ENCODE data around the gene CCR8.
"Not testable (repeated sequence)": the region's sequence is repeated elsewhere in the genome, so short reads cannot be mapped to it uniquely, and the experiment has no call there.

CCR8 gene

DNA sequence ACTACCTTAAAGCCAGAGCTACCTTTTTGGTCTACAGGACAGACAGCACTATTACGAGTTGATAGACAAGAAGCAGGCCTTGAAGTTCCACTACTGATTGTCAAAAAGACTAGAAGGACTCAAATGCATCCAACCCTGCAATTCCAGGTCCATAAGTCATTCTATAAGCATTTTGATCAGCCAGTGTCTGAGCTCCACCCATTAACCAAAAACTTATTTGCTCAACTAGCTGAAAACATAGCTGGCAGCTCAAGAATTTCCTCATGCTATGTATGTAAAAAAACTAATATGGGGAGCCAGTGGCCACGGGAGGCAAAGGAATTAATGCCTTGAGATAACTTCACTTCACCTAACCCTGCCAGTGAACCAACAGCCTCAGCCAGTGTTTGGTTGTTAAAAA lies 21.6 kb downstream of the CCR8 start:
- DNase-seq: not testable (repeated sequence)

DNA sequence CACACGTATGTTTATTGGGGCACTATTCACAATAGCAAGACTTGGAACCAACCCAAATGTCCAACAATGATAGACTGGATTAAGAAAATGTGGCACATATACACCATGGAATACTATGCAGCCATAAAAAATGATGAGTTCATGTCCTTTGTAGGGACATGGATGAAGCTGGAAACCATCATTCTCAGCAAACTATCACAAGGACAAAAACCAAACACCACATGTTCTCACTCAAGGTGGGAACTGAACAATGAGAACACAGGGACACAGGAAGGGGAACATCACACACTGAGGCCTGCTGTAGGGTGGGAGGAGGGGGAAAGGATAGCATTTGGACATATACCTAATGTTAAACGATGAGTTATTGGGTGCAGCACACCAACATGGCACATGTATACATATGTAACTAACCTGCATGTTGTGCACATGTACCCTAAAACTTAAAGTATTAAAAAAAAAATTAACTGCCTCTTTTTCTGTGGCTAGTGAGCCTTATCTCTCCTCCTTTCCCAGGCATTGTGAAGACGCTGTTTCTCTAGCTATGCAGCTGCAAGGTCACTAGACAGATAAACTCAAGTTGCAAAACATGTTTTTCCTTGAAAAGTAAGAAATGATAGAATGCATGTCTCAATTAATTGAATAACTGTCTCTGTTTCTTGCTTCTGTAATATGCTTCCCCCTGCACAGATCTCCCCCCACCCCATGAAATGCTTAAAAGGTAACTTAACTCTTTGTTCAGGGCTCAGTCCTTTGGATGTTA lies 23.8 kb downstream of the CCR8 start:
- not testable (repeated sequence) for DNase-seq

DNA sequence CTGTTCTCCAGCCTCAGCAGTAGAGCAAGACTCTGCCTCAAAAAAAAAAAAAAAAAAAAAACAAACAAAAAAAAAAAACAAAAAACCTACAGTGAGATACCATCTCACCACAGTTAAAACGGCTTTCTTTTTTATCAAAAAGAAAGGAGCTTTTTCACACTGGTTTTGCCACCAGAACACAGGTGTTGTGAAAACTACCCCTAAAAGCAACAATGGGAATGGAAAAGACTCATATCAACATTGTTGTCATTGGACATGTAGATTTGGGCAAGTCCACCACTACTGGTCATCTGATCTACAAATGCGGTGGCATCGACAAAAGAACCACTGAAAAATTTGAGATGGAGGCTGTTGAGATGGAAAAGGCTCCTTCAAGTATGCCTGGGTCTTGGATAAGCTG lies 28.8 kb downstream of the CCR8 start:
- no peak for DNase-seq

DNA sequence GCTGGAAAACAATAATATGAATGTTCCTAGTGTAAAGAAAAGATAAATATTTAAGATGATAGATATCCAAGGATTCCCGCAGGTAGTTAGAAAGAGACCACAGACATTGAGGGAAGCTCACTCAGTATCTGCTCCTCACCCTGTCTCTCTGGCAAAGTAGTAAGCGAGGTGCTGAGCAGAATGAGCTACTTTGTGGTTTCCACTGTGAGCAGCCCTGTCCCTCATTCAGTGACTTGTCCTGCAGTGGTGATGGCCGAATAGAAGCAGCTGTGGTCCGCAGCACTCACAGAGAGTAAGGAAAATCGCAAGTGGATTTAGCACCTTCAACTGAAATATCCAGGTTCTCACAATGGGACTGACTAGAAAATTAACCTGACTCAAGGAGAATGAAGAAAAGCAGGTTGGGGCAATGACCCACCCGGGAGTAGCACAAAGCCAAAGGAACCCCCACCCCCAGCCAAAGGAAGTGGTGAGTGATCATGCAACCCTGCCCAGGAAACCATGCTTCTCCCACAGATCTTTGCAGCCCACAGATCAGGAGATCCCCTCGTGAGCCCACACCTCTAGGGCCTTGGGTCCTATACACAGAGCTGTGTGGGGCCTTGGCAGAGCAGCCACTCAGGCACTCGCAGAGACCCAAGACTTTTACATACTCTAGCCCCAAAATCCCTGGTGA lies 31.9 kb downstream of the CCR8 start:
- DNase-seq: no peak

DNA sequence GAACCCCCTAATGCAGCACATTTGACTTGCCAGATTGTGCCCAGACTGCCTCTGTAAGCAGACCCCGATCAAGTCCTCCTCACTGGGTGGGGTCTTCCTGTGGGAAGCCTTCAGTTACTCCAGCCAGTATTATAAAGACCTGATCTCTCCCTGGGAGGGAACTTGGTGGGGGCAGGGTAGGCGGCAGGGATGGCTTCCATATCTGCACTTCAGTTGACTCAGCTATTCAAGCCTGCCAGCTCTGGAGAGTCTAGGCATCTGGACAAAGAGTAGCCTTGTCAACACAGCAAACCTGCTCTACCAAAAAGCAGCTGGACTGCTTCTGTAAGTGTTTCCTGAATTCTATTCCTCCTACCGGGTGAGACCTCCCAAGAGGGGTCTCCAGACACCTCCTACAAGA lies 32.7 kb downstream of the CCR8 start:
- no peak for DNase-seq

DNA sequence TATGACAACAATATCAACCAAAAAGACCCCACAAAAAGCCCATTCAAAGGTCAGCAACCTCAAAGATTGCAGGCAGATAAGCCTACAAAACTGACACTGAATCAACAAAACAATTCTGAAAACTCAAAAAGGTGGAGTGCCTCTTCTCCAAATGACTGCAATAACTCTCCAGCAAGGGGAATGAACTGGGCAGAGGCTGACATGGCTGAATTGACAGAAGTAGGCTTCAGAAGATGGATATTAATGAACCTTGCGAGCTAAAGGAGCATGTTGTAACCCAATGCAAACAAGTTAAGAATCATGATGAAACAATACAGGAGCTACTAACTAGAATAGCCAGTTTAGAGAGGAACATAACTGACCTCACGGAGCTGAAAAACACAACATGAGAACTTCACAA lies 33.3 kb downstream of the CCR8 start:
- DNase-seq: no peak

DNA sequence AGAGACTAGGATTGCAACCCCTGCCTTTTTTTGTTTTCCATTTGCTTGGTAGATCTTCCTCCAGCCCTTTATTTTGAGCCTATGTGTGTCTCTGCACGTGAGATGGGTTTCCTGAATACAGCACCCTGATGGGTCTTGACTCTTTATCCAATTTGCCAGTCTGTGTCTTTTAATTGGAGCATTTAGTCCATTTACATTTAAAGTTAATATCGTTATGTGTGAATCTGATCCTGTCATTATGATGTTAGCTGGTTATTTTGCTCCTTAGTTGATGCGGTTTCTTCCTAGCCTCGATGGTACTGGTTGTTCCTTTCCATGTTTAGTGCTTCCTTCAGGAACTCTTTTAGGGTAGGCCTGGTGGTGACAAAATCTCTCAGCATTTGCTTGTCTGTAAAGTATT lies 40.9 kb downstream of the CCR8 start:
- DNase-seq: not testable (repeated sequence)

DNA sequence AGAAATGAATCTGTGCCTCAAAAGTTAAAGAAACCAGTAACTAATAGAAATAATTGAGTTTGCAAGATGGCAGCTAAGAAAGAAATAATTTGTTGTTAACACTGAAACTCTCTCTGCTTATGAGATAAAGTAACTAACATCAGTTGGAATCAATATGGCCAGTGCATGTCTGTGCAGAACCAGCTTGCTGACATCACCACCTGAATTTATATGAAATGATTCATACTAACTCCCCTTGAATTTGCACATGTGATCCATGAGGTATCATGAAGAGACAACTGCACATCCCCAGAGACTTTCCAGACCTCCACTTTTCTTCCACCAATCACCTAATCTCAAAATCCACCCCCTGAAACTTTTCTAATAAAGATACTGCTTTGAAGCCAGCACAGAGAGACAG lies 43.3 kb downstream of the CCR8 start:
- no peak for DNase-seq

DNA sequence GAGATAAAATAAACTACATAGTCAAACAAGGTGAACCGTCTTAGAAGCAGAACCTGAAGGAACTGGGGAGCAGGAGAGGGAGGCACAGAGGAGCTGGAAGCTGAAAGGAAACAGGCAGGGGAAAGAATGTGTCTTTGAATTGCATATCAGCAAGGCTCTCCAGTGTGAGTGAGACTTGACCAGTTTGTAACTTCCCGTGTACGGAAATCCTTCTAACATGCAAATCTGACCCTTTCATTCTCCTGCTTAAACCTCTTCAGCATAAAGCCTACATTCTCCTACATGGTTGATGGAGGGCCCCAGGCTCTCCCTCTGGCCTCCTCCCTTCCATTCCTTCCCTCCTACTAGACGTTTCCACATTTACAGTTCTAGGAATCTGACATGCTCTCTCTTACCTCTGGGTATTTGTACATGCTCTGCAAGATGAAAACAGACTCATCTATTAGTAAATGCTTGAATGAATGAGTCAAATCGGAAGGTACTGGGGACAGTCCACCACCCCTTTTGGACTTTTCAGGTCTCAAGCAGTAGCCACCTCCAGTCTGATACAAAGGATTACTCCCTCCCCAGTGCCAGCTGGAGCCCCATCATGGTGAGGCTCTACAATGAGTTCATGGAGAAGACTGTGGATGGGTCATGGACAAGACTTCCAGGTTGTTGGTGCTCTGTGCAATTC lies 47.6 kb downstream of the CCR8 start:
- no peak for DNase-seq

DNA sequence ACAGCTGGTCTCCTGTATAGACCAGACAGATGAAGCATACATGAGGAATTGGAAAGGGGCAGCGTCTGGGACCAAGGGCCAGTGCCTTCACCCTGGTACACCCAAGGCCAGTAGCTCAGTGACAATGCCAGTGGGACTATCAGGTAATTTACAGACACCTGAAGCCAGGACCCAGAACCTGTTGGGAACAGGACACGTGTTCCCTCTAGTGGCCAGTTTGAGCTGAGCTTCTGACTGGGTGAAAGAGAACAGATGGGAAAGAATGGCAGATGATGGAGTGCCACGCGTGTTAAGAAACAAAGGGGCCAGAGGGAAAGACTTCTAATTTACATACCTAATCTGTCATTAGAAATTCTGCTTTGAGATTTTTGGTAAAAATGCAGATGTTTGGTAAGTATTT lies 48.6 kb downstream of the CCR8 start:
- DNase-seq: no peak

DNA sequence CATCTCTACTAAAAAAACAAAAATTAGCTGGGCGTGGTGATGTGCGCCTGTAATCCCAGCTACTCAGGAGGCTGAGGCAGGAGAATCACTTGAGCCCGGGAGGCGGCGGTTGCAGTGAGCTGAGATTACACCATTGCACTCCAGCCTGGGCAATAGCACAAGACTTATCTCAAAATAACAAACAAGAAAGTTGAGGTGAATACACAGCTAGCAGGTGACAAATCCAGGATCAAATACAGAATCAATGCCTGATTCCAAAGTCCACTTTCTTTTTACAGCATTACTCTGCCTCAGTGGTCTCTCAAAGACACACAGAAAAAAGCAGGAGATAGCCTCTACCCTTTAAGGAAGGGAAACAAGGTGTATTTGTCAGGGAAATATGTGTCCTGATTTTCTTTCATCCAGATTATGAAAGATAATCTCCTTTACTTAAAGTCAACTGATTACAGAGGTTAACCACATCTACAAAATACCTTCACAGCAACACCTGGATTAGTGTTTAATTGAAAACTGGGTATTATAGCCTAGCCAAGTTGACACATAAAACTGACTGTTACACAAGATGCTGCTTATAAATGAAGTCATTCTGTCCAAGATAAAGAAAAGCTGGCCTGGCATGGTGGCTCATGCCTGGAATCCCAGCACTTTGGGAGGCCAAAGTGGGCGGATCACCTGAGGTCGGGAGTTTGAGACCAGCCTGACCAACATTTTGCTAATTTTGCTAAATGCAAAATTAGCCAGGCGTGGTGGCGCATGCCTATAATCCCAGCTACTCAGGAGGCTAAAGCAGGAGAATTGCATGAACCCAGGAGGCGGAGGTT lies 49.7 kb downstream of the CCR8 start:
- no peak for DNase-seq

DNA sequence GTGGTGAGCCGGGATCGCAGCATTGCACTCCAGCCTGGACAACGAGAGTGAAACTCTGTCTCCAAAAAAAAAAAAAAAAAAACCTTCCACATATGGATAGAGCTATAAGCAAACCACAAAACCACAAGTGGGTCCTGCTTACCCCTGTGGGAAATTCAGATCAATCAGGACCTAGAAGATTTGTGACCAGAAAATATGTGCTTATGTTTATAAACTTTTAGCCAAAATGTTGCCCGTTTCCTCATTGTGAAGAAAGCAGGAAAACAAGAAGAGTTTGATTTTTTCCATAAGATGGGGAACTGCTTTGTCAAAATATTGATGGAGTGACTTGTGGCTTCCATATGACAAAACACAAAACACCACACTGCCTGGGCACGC lies 50.3 kb downstream of the CCR8 start:
- no peak for DNase-seq

DNA sequence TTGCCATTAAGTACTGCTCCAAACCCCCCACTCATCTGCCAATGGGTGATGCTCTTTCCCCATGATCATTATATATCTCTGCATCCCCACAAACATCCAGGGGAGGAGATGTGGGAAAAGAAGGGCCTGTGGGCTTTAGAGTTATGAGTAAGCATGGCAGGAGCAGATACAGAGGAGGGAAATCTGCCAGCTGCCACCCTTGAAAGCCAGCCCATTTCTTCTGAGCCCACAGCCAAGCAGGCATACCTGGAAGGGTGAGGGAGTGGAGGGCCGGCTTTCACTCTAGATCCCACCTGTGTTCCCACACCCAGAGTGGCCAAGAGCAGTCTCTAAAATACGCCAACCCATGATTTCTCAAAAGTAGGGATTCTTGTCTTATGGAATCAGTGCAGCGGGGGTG lies 51.9 kb downstream of the CCR8 start:
- no peak for DNase-seq

All from NCI-H2171 (cell line).